Spleen (tissue), 11 donors: ENCODE results near the gene HOXC5. TPM values are rescaled to one million over a fixed set of nuclear protein-coding genes. Genes with fewer than 3 reads are reported as not detected.

Source experiments
- DNase-seq: peaks from one replicate; pipeline ENCODE4 v3.0.0-alpha.2; 2020
- H3K27ac ChIP-seq, 8 donors: fragments of 200-600 bp; sonication (generic) in 7 of 8; 1 replicate in 4 of 8; 2 replicates in 4 of 8; pipeline versions ENCODE4 v1.5.0 to v1.8.0; 2016 to 2021; ENCODE audit warnings: inconsistent platforms in 4 of 8, mild to moderate bottlenecking in 4 of 8, moderate library complexity in 1 of 8
- H3K27me3 ChIP-seq, 7 donors: fragments of 200-600 bp; sonication (generic) in 6 of 7; replicated peaks in 1 of 7; 1 replicate in 4 of 7; 2 replicates in 3 of 7; pipeline versions ENCODE4 v1.5.0 to v1.8.0; 2016 to 2021; ENCODE audit warnings: inconsistent platforms in 3 of 7, mild to moderate bottlenecking in 1 of 7
- H3K36me3 ChIP-seq, 6 donors: fragments of 200-600 bp; sonication (generic) in 5 of 6; 1 replicate in 4 of 6; 2 replicates in 2 of 6; pipeline versions ENCODE4 v1.5.0 to v1.8.0; 2016 to 2021; ENCODE audit warnings: inconsistent platforms in 2 of 6
- H3K4me1 ChIP-seq, 6 donors: fragments of 200-600 bp; sonication (generic) in 5 of 6; 1 replicate in 3 of 6; 2 replicates in 3 of 6; pipeline versions ENCODE4 v1.5.0 to v1.8.0; 2016 to 2021; ENCODE audit warnings: inconsistent platforms in 3 of 6
- H3K4me3 ChIP-seq, 8 donors: fragments of 200-600 bp; sonication (generic) in 7 of 8; 1 replicate in 4 of 8; 2 replicates in 4 of 8; pipeline versions ENCODE4 v1.5.0 to v1.8.0; 2016 to 2021; ENCODE audit warnings: inconsistent platforms in 4 of 8, mild to moderate bottlenecking in 4 of 8, moderate library complexity in 2 of 8
- H3K9me3 ChIP-seq, 8 donors: fragments of 200-600 bp; sonication (generic) in 7 of 8; 1 replicate in 4 of 8; 2 replicates in 4 of 8; pipeline versions ENCODE4 v1.5.0 to v1.8.0; 2016 to 2021; ENCODE audit warnings: inconsistent platforms in 4 of 8
- POLR2A ChIP-seq, 3 donors: fragments of 450-650 bp; IDR thresholded peaks; one replicate each; pipeline ENCODE4 v1.5.1; 2017; ENCODE audit warnings: antibody characterized with exemption in 3 of 3, mild to moderate bottlenecking in 1 of 3
- POLR2AphosphoS5 ChIP-seq, 3 donors: sonication (generic); formaldehyde crosslinking; IDR thresholded peaks; one replicate each; pipeline ENCODE4 v1.5.1; 2017; ENCODE audit warnings: antibody characterized with exemption in 3 of 3
- WGBS, 5 donors: extraction: QIAGEN DNeasy Blood & Tissue Kit in 3 of 5; methylation state at CpG; one replicate each; pipeline versions ENCODE4 v1.1.5 to v1.1.7; 2013 to 2018; 5-methylcytosine and 5-hydroxymethylcytosine counted together
- intact Hi-C: fragments of 100-400 bp; cut with DNase I; formaldehyde crosslinking; loops from one replicate; pipeline ENCODE4 v1.15.0; 2023; ENCODE audit warnings: low total_unique reads
- polyA plus RNA-seq, 3 donors: library from polyadenylated mRNA; stranded (reverse); fragments of 200-250 nt; gene quantifications; one replicate each; pipeline ENCODE4 v1.2.1, GENCODE V29; 2013
- total RNA-seq, 7 donors: library from RNA; depleted of rRNA in 3 of 7; stranded (reverse); fragments of >200 nt in 3 of 7; fragmentation: NEBNext Ultra II Directional in 4 of 7; extraction: Animal tissue kit (Norgen Biotek cat#: 25700) in 4 of 7; gene quantifications; one replicate each; pipeline versions ENCODE4 v1.1.0 to v1.2.1, GENCODE V29; 2016 to 2021
- TF ChIP-seq, protein P1 (sequence below), 11 experiments: fragments of 200-600 bp in 7 of 11; fragments of 450-650 bp in 4 of 11; sonication (generic) in 4 of 11; IDR thresholded peaks in 8 of 11; conservative IDR thresholded peaks in 3 of 11; 1 replicate in 7 of 11; 2 replicates in 4 of 11; pipeline versions ENCODE4 v1.4.0 to v1.8.0; 2016 to 2021; ENCODE audit warnings: antibody characterized with exemption in 11 of 11, inconsistent platforms in 4 of 11, mild to moderate bottlenecking in 1 of 11
- donor health status: healthy with polysubstance abuse.
- donor health status: DM: no; HTN: no; CAD: no; lungs with moderate emphysema.
- donor health status: DM: no; HTN: no; CAD: no.
- donor health status: Bipolar disorder and iron deficiency.
- donor health status: healthy.
- donor health status: DM: no; HTN: no; CAD: no.
- donor health status: DM: yes; HTN: yes; CAD: no.

The HOXC5 gene
- total and polyA plus RNA-seq, 10 donors, result 0.06 TPM; not detected in 9

DNA sequence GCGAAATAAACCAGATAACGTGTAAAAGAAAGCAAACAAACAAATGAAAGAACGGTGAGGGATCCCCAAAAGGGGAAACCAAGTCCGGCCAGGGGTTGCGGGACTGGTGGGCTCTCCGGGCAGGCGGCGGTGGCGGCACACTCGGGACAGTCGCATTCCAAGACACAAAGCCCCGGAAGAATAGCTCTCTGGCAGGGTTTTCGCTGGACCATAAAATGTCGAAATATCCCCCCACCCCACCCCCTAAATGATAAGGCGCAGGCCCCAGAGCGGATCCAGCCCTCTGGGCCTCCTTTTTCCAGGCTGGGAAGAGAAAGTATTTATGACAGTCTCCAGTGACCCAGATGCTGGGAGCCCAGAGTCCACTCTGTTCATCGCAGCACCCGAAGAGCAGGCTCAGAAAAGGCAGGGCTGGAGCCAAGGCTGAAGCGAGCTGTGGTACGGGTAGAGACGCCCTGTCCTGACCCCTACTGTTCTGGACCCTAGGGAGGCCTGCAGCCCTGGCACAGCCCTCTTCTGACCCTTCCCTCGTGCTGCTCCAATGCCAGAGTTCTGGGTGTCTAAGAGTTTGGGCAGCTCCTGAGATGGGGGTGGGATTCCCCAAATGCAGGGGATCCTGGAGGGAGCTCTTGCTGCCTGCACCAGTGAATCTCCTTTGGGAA, 26.2 kb upstream of the HOXC5 start:
- Histone ChIP-seq H3K4me1 (peaks cover 0 to 51% (median 28%) of the 10 kb centered on the region in 6 donors), H3K9me3 (no peaks in the 10 kb centered on the region), H3K27me3 (peaks cover 11 to 100% (median 95%) of the 10 kb centered on the region in 7 donors), H3K4me3 (peak overlapping the region in 7 of 8 donors; percentile 2 to 64 (median 33)), H3K27ac (no peak overlapping the region), H3K36me3 (no peaks in the 10 kb centered on the region)
- no peak for DNase-seq
- TF ChIP-seq, protein P1, sequence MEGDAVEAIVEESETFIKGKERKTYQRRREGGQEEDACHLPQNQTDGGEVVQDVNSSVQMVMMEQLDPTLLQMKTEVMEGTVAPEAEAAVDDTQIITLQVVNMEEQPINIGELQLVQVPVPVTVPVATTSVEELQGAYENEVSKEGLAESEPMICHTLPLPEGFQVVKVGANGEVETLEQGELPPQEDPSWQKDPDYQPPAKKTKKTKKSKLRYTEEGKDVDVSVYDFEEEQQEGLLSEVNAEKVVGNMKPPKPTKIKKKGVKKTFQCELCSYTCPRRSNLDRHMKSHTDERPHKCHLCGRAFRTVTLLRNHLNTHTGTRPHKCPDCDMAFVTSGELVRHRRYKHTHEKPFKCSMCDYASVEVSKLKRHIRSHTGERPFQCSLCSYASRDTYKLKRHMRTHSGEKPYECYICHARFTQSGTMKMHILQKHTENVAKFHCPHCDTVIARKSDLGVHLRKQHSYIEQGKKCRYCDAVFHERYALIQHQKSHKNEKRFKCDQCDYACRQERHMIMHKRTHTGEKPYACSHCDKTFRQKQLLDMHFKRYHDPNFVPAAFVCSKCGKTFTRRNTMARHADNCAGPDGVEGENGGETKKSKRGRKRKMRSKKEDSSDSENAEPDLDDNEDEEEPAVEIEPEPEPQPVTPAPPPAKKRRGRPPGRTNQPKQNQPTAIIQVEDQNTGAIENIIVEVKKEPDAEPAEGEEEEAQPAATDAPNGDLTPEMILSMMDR (IDR thresholded peaks at IDR 0.05 in 8 of 11, conservative IDR thresholded peaks at IDR 0.05 in 3 of 11), result no peak
- no peak for TF ChIP-seq POLR2A (IDR thresholded peaks at IDR 0.05)
- TF ChIP-seq POLR2AphosphoS5 (IDR thresholded peaks at IDR 0.05), result no peak
- intact Hi-C loops, result loop anchor here (5.0 kb wide), 1 partner anchor 186 kb away; no protein-coding TSS in a partner anchor
- 8 to 15% (median 12%) methylated on average over 18 to 22 of the region's 22 CpGs for WGBS, 5 donors

DNA sequence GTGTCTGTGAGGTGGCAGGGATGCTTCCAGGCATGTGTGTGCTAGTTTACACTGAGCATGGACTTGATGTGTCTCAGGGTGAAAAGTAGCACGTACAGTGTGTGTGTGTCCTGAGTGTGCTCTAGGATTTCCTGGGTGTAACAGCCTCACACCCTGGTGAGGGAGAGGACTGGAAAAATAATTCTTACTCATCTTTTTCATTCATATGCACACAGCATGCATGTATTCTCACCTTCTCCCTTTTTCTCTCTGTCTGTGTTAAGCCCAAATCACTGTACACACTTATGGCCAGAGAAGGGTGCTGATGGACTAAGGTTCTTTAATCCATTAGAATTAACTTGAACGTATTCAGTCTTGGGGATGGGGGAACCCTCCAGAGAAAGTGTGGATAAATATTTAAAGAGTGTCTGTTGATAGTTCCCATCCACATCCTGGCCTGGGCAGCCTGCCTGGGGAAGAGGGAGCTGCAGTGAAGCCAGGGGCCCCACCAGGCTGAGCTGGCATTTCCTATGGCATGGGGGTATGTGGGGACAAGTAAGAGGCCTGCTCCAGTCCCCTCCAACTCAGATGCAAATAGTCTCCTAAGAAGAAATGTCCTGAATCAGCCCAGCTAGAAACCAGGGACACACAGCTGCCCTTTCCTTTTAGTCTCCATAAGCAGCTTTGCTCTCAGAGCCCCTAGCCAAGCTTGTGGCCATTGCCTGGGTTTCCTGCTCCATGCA, 25.2 kb upstream of the HOXC5 start:
- 40 to 52% (median 47%) methylated on average over 2 of the region's 2 CpGs for WGBS, 5 donors
- no peaks in the 10 kb centered on the region for H3K36me3 ChIP-seq
- H3K9me3 ChIP-seq, result no peaks in the 10 kb centered on the region
- H3K27me3 ChIP-seq, result peaks cover 14 to 100% (median 95%) of the 10 kb centered on the region in 7 donors
- intact Hi-C loops, result loop anchor here (5.0 kb wide), 1 partner anchor 185 kb away; no protein-coding TSS in a partner anchor
- no peak for TF ChIP-seq POLR2A (IDR thresholded peaks at IDR 0.05)
- TF ChIP-seq, protein P1 (IDR thresholded peaks at IDR 0.05 in 8 of 11, conservative IDR thresholded peaks at IDR 0.05 in 3 of 11), result no peak
- TF ChIP-seq POLR2AphosphoS5 (IDR thresholded peaks at IDR 0.05), result no peak
- H3K27ac ChIP-seq, result no peak overlapping the region
- no peak overlapping the region for H3K4me3 ChIP-seq
- DNase-seq, result no peak
- H3K4me1 ChIP-seq, result peaks cover 0 to 51% (median 28%) of the 10 kb centered on the region in 6 donors

DNA sequence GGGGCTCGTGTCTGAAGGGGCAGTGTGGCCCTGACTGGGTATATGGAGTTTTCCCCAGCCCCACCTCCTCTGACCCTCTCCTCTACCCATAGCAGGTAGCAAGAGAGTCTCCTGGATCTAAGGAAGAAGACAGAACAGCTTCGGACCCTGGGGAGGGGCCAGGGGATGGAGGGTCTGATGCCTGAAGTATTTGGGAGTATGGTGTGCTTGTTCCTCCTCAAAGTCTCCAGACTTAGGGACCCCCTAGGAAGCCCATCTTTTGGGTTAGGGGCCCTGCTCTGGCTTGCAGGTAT, 24.6 kb upstream of the HOXC5 start:
- WGBS, 5 donors, result 14 to 40% (median 23%) methylated on average over 1 to 2 of the region's 2 CpGs
- H3K4me3 ChIP-seq, result no peak overlapping the region
- H3K9me3 ChIP-seq, result no peaks in the 10 kb centered on the region
- H3K27me3 ChIP-seq, result peaks cover 15 to 100% (median 95%) of the 10 kb centered on the region in 7 donors
- H3K27ac ChIP-seq, result no peak overlapping the region
- DNase-seq, result no peak
- H3K4me1 ChIP-seq, result peaks cover 0 to 51% (median 28%) of the 10 kb centered on the region in 6 donors
- TF ChIP-seq, protein P1 (IDR thresholded peaks at IDR 0.05 in 8 of 11, conservative IDR thresholded peaks at IDR 0.05 in 3 of 11), result no peak
- no peak for TF ChIP-seq POLR2A (IDR thresholded peaks at IDR 0.05)
- no peak for TF ChIP-seq POLR2AphosphoS5 (IDR thresholded peaks at IDR 0.05)
- intact Hi-C loops, result loop anchor here (5.0 kb wide), 1 partner anchor 184 kb away; no protein-coding TSS in a partner anchor
- no peaks in the 10 kb centered on the region for H3K36me3 ChIP-seq
